ENCODE data around the gene TNFAIP8. TPM values are rescaled to one million over a fixed set of nuclear protein-coding genes. Genes with fewer than 3 reads are reported as not detected.
A peak's percentile ranks its signal among the peaks of the same experiment; 100 is the strongest.

The TNFAIP8 gene
- total RNA-seq, 1 experiment from 2014 or later, result 8.0 TPM

DNA sequence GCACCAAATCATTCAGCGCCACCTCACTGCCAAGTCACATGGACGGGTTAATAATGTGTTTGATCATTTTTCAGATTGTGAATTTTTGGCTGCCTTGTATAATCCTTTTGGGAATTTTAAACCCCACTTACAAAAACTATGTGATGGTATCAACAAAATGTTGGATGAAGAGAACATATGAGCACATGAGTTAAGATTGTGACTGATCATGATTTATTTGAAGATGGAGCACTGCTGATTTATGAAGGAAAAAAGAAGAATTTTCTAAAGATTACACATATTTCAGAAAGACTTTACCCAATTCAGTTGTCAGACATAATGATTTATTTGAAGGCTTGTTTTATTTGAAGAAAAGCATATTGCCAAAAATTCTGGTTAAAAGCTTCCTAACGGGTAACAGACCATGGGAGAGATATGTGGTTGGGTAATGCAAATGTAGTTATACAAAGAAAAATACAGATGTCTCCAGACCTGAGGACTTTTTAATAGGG is 37.4 kb downstream of the TNFAIP8 start:
- H3K36me3 ChIP-seq (ENCODE audit: control insufficient read depth, insufficient read depth, low read length), result no peaks in the 10 kb centered on the region
- no peaks in the 10 kb centered on the region for H3K4me1 ChIP-seq (ENCODE audit: control insufficient read depth, insufficient read depth, low read length)
- ChIA-PET CTCF (no interaction called here), POLR2A (no interaction called here)
- no TSS peak for BruUV-seq (replicated peaks)
- DNase-seq (ENCODE audit: low read depth, low spot score) (no peak), ATAC-seq (no peak)
- H3K9me3 ChIP-seq (ENCODE audit: control insufficient read depth, insufficient read depth, low read depth, low read length), result no peaks in the 10 kb centered on the region
- in situ Hi-C loops (cut with HindIII; ENCODE audit: low pct_unique_long_range_greater_than_20kb, low sequenced_read_pairs), result no loop called here
- H3K27ac ChIP-seq (ENCODE audit: low read length), result no peak overlapping the region
- no peak for TF ChIP-seq TCF7L2 (IDR thresholded peaks at IDR 0.05; ENCODE audit: low read depth, low read length)
- TF ChIP-seq SIN3A (IDR thresholded peaks at IDR 0.05; ENCODE audit: borderline replicate concordance, insufficient read depth, low read depth, low read length), result no peak
- TF ChIP-seq, protein P1, sequence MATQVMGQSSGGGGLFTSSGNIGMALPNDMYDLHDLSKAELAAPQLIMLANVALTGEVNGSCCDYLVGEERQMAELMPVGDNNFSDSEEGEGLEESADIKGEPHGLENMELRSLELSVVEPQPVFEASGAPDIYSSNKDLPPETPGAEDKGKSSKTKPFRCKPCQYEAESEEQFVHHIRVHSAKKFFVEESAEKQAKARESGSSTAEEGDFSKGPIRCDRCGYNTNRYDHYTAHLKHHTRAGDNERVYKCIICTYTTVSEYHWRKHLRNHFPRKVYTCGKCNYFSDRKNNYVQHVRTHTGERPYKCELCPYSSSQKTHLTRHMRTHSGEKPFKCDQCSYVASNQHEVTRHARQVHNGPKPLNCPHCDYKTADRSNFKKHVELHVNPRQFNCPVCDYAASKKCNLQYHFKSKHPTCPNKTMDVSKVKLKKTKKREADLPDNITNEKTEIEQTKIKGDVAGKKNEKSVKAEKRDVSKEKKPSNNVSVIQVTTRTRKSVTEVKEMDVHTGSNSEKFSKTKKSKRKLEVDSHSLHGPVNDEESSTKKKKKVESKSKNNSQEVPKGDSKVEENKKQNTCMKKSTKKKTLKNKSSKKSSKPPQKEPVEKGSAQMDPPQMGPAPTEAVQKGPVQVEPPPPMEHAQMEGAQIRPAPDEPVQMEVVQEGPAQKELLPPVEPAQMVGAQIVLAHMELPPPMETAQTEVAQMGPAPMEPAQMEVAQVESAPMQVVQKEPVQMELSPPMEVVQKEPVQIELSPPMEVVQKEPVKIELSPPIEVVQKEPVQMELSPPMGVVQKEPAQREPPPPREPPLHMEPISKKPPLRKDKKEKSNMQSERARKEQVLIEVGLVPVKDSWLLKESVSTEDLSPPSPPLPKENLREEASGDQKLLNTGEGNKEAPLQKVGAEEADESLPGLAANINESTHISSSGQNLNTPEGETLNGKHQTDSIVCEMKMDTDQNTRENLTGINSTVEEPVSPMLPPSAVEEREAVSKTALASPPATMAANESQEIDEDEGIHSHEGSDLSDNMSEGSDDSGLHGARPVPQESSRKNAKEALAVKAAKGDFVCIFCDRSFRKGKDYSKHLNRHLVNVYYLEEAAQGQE (IDR thresholded peaks at IDR 0.05; ENCODE audit: insufficient read depth in 1 of 2, low read depth in 2 of 2, low read length in 1 of 2), result no peak
- TF ChIP-seq, protein P2, sequence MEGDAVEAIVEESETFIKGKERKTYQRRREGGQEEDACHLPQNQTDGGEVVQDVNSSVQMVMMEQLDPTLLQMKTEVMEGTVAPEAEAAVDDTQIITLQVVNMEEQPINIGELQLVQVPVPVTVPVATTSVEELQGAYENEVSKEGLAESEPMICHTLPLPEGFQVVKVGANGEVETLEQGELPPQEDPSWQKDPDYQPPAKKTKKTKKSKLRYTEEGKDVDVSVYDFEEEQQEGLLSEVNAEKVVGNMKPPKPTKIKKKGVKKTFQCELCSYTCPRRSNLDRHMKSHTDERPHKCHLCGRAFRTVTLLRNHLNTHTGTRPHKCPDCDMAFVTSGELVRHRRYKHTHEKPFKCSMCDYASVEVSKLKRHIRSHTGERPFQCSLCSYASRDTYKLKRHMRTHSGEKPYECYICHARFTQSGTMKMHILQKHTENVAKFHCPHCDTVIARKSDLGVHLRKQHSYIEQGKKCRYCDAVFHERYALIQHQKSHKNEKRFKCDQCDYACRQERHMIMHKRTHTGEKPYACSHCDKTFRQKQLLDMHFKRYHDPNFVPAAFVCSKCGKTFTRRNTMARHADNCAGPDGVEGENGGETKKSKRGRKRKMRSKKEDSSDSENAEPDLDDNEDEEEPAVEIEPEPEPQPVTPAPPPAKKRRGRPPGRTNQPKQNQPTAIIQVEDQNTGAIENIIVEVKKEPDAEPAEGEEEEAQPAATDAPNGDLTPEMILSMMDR (IDR thresholded peaks at IDR 0.05), result no peak
- no peak for TF ChIP-seq POLR2AphosphoS5 (IDR thresholded peaks at IDR 0.05; ENCODE audit: low read depth, low read length)
- intact Hi-C loops (cut with micrococcal nuclease; ENCODE audit: unreplicated experiment), result no loop called here
- H3K4me3 ChIP-seq (ENCODE audit: low read depth in 2 of 2, low read length in 2 of 2), result no peak overlapping the region
- no peaks in the 10 kb centered on the region for H3K27me3 ChIP-seq (ENCODE audit: control insufficient read depth, insufficient read depth, low read length)

DNA sequence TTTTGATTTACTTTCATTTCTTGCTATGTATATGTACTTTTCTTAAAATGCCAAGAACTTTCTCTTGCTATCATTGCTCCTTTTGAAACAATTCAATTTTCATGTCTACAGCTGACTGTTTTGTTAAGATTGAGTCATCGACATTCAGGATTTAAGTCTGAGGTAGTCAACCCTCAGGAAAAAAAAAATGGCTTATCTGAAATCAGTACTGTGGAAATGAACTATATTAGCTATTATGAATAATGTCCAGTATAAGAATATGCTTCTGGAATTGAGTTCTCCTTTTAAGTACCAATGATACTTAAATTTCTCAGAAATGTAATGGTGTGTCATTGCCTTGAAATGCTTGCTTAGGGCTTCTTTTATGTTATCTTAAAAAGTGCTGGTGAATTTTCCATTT is 37.9 kb downstream of the TNFAIP8 start:
- Histone ChIP-seq H3K36me3 (ENCODE audit: control insufficient read depth, insufficient read depth, low read length) (no peaks in the 10 kb centered on the region), H3K9me3 (ENCODE audit: control insufficient read depth, insufficient read depth, low read depth, low read length) (no peaks in the 10 kb centered on the region), H3K4me3 (ENCODE audit: low read depth in 2 of 2, low read length in 2 of 2) (no peak overlapping the region), H3K4me1 (ENCODE audit: control insufficient read depth, insufficient read depth, low read length) (no peaks in the 10 kb centered on the region), H3K27ac (ENCODE audit: low read length) (no peak overlapping the region), H3K27me3 (ENCODE audit: control insufficient read depth, insufficient read depth, low read length) (no peaks in the 10 kb centered on the region)
- TF ChIP-seq SIN3A (IDR thresholded peaks at IDR 0.05; ENCODE audit: borderline replicate concordance, insufficient read depth, low read depth, low read length) (no peak), POLR2AphosphoS5 (IDR thresholded peaks at IDR 0.05; ENCODE audit: low read depth, low read length) (no peak), TCF7L2 (IDR thresholded peaks at IDR 0.05; ENCODE audit: low read depth, low read length) (no peak)
- TF ChIP-seq, protein P1 (IDR thresholded peaks at IDR 0.05; ENCODE audit: insufficient read depth in 1 of 2, low read depth in 2 of 2, low read length in 1 of 2), result no peak
- TF ChIP-seq, protein P2 (IDR thresholded peaks at IDR 0.05), result no peak
- CTCF ChIA-PET, result no interaction called here
- intact Hi-C loops (cut with micrococcal nuclease; ENCODE audit: unreplicated experiment) (no loop called here), in situ Hi-C loops (cut with HindIII; ENCODE audit: low pct_unique_long_range_greater_than_20kb, low sequenced_read_pairs) (no loop called here)
- no peak for DNase-seq (ENCODE audit: low read depth, low spot score)
- no peak for ATAC-seq
- TSS peak; percentile 46 for BruUV-seq (replicated peaks)
- POLR2A ChIA-PET, result no interaction called here
